Pulmonary artery endothelial cell (primary cell): ENCODE data around the gene METTL17. TPM values are rescaled to one million over a fixed set of nuclear protein-coding genes. Genes with fewer than 3 reads are reported as not detected.
"Not testable (repeated sequence)": the region's sequence is repeated elsewhere in the genome, so short reads cannot be mapped to it uniquely, and the experiment has no call there.

Experiments used
- DNase-seq: peaks from one replicate; pipeline ENCODE4 v3.0.0-alpha.2; 2011; ENCODE audit warnings: low read depth, low spot score
- total RNA-seq: library from RNA; depleted of rRNA; stranded (reverse); fragments of >200 nt; gene quantifications from 2 replicates; pipeline ENCODE4 v1.2.3, GENCODE V29; 2014

Gene METTL17, protein sequence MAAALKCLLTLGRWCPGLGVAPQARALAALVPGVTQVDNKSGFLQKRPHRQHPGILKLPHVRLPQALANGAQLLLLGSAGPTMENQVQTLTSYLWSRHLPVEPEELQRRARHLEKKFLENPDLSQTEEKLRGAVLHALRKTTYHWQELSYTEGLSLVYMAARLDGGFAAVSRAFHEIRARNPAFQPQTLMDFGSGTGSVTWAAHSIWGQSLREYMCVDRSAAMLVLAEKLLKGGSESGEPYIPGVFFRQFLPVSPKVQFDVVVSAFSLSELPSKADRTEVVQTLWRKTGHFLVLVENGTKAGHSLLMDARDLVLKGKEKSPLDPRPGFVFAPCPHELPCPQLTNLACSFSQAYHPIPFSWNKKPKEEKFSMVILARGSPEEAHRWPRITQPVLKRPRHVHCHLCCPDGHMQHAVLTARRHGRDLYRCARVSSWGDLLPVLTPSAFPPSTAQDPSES
- 31.9 and 33.2 TPM in 2 replicates for total RNA-seq

DNA sequence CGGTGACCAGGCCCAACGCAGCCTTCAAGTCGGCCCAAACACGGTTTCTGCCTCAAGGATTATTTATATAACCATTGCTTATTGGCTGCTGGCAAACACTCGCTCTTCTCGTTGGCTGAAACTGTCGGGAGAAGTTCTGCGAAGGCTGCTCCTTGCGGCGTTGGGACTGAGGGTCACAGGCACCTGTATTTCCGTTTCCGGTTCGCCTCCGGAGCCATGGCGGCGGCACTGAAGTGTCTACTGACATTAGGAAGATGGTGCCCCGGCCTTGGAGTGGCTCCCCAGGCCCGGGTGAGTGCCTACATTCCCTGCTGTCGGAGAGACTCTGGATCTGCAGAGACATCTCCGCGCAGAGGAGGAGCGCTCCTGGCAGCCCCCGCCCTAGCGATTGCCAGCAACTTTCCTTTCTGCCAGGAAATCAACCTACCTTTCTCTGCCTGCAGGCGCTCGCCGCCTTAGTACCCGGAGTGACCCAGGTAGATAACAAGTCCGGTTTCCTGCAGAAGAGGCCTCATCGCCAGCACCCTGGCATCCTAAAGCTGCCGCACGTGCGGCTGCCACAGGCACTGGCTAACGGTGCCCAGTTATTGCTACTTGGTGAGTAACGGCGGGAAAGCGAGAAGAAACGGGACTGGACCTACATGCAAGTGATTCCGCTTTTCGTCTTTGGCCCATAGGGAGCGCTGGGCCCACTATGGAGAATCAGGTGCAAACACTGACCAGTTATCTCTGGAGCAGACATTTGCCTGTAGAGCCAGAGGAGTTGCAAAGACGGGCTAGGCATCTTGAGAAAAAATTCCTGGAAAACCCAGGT, at the start of gene METTL17:
Gene METTL17 (plus strand): TSS at position 194 of the 814 bp plus-strand sequence. CDS start 23 bp downstream, at position 217.
- DNase-seq, result peak; percentile 83

DNA sequence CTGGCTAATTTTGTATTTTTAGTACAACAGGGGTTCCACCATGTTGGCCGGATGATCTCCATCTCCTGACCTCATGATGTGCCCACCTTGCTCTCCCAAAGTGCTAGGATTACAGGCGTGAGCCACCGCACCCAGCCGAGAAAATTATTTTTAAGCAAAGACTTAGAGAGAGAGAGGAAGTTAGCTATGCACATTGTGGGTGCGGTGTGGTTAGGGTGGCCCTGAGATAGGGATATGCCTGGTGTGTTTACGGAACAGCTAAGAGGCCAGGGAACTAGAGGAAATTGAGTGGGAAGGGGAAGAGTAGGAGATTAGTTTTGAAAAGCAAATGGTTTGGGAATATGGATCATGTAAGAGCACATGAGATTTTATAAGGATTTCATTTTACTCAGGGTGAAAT, 44.6 kb upstream of the METTL17 start:
- not testable (repeated sequence) for DNase-seq

DNA sequence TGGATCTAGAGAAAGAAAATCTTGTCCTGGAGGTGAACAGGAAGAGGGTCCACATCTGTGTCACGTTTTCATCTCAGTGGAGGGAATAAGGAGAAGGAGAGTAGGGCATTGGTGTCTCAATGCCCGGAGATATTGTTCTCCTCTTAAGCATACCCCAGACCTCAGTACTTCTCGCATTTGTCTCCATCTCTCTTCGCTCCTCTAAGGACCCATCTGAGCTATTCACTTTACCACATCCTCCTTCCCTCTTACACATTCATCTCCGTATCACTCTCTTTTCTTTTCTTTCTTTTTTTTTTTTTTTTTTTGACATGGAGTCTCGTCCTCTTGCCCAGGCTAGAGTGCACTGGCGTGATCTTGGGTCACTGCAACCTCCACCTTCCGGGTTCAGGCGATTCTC, 43.1 kb upstream of the METTL17 start:
- not testable (repeated sequence) for DNase-seq

DNA sequence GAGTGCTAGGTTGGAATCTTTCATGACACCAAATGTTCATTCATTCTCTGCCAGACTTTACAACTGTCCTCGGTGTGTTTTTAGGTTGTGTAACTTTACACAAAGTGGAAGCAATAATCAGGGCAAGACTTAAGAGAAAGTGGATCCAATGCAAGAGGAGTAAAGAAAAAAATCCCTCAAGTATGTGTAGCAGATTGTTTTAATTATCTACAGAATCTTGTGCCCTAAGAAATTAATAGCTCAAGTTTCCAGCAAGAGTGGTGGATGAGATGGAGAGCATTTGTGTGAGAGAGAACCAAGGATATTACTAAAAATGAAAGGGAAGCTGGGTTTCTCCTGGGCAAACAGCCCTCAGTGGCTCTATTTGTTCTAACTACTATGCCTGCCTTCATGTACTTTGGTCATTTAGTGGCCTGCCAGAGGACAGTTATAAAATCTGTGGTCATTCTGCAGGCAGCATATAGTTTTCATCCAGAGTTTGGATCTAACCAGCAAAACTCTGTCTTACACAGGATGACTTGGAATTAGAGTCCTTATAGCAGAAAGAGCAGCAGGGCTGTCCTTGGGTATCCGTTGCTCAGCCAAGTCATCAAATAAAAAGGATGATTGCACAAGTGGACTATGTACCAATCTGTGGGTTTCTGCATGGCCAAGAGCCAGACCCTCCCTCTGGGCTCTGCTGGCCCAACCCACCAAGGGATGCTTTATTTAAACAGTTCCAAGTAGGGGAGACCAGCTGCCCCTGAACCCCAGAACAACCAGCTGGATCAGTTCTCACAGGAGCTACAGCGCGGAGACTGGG, 34.8 kb upstream of the METTL17 start, which contains the start of gene RNASE2:
Gene RNASE2 (plus strand): TSS at position 752 of the 802 bp plus-strand sequence. CDS start 285 bp downstream, outside the sequence.
- not testable (repeated sequence) for DNase-seq

DNA sequence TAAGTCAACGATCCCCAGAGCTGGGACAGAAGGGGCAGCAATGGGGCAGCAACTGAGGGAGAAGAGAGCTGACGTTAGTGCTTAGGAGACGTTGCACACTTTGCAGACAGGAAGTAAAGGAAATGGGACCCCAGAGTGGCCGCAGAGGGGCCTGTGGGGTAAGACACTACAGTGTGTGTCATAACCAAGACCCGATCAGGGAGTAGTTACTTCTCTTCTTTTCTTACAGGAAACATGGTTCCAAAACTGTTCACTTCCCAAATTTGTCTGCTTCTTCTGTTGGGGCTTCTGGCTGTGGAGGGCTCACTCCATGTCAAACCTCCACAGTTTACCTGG, 34.3 kb upstream of the METTL17 start:
- not testable (repeated sequence) for DNase-seq

DNA sequence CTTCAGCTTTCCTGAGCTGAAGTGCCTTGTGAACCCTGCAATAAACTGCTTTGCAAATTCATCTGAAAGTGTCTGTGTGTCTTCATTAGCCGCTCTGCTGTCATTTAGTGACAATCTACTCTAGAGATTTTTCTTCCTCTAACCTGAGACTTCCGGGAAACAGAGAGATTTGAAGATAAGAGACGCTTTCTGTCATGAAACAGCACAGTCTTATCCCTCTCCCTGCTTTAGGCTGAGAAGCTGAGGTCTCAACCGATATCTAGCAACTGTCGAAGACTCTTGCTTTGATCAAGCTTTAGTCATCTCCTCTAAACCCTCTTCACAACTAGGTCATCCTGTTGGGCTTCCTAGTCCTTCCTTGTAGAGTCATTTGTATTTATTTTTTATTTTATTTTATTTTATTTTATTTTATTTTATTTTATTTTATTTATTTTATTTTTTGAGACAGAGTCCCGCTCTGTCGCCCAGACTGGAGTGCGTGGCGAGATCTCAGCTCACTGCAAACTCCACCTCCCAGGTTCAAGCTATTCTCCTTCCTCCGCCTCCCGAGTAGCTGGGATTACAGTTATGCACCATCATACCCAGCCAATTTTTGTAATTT, 33.3 kb upstream of the METTL17 start:
- DNase-seq, result no peak

DNA sequence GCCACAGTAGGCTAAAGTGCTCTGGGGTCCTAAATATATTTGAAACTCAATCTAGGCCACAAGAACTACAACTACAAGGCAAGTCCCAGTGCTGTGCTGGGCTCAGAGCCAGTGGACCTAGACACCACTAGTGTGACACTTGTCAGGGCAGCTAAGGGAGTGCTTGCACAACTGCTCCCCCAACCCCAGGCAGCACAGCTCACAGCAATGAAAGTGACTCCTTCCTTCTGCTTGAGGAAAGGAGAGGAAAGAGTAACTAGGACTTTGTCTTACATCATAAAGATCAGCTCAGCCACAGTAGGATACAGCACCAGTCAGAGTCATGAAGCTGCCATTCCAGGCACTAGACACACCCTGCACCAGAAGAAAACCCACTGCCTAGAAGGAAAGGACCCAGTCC, 30.8 kb upstream of the METTL17 start:
- DNase-seq, result not testable (repeated sequence)

DNA sequence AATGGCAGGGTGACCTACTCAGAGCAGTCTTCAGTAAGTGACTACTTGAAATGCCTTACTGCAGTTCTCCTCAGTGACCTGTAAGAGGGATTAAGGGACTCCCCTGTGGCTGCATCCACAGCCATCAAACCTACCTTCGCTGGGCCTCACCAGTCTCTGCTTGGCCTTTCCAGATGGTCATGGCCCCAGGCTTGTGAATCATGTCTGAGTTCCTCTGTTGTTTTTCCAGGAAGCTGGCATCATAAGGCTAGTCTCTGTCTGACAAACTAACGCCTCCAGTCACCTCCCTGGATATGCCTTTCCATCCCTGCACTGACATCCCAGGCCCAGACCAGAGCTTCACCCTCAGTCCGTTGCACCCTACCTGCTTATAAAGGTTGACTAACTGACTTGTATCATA, 20.4 kb upstream of the METTL17 start:
- DNase-seq, result no peak

DNA sequence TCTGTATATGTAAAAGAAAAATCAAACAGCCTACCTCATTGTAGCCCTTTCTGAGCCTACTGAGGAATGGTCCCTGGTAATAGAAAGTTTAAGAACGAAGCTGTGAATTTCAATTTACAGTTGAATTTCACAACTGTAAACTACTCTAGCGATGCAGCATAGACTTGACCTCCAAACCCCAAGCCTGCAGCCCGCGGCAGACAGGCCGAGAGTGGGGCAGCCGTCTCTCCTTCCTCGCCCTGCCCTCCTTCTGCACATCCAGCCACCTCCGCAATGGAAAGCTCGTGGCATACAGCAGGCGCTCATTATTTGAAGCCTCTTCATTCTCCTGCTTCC, 19.2 kb upstream of the METTL17 start:
- no peak for DNase-seq

DNA sequence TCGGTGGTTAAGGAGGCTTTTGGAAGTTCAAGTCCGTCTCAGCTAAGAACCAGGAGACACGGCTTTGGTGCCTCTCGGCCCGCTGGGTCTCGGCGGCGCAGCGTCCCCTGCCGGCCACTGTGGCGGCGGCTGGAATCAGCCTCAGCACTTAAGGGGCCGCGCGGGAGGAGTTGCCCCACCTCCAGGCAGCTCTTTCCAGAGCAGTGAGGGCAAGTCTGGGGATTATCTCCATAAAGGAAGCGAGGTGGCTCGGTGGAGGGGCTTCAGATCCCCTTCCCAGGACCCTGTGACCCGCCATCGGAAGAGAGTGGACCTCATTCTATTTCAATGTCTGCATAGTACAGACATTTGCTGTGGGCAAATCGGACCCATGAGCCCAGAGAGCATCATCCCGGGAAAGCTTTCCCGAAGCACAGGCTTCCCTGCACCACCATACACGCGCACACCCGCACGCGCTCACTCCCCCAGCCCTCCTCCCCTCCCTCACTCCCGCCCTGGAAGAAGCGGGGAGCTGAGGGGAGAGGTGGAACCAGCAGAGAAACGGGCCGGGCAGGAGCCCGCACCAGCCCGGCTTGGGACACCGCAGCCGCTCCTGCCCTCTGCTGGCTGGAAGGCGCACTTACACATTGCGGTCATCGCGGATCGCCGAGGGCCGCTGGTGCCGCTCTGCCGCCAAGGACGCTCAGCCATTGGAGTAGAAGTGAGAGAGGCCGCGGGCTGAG, 18.6 kb upstream of the METTL17 start:
- DNase-seq, result peak; percentile 53

DNA sequence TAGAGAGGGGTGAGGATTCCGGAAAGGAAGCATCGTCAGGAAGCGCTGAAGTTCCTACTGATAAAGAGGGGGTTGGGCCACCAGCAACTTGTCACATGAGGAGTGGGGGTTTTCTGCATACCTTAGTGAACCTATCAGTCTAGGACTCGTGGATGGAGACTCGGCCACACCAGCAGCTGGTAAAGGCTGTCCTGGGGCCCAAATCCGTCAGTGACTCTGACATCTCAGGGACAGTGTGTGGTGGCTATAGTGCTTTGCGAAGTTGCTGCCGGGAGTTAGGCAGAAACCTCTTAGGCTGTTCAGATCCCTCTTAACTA, 18.1 kb upstream of the METTL17 start:
- no peak for DNase-seq

DNA sequence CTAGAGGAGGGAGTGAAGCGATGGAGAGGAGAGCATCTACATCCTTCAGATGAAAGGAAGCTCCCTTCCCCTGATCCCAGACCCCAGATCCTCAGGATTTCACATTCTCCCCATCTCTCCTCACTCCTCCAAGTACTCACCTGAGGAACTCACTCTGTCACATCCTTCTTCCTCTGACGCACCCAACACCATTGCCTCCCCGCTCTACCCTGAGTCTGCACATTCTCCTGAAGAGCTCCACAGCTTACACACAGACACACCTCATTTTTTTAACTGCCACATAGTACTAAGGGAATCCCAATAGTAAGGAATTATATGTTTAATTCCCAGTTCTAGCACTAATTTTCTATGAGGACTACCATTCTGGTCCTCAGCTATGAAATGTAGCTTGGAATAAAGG, 16.3 kb upstream of the METTL17 start:
- no peak for DNase-seq

DNA sequence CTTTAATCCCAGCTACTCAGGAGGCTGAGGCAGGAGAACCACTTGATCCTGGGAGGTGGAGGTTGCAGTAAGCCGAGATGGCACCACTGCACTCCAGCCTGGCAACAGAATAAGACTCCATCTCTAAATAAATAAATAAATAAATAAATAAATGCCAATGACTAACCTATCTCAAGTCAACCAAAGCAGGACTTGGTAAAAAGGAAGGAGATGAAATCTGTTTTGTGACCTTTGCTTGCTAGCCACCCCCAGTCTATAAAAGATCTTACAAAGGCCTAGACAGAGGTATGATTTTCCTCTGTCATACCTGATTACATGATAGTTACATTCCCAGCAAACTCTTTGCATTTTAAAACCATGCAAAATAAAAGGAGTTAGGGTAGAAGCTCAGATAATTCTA, 13.5 kb upstream of the METTL17 start:
- DNase-seq, result peak; percentile 49

DNA sequence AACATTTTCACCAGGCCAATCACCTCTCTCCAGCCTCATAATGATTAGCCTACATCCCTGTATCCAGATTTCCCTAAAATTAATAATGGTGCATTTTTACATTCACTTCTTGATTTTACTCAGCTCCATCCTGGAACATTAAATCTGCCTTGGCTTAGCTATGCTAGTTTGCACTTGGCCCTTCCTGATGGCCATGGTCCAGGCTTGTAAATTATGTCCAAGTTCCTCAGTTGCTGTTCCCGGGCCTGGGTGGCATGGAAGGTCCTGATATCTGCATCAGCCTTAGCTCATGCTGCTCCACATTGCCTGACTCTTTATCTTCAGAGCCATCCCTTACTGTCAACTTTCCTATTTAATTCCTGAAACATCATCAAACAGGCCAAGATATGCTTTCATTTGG, 11.1 kb upstream of the METTL17 start:
- no peak for DNase-seq

DNA sequence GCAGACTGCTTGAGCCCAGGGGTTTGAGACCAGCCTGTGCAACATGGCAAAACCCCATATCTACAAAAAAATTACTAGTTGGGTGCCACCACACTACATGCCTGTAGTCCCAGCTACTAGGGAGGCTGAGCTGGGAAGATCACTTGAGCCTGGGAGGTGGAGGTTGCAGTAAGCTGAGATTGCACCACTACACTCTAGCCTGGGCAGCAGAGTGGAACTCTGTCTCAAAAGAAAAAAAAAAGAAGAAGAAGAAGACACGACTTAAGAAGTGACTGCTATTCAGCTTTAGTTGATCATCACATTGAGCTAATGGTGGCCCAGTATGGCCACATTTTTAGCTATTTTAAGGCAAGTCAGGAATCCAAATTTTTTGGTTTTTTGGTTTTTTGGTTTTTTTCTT, 8.9 kb upstream of the METTL17 start:
- no peak for DNase-seq

DNA sequence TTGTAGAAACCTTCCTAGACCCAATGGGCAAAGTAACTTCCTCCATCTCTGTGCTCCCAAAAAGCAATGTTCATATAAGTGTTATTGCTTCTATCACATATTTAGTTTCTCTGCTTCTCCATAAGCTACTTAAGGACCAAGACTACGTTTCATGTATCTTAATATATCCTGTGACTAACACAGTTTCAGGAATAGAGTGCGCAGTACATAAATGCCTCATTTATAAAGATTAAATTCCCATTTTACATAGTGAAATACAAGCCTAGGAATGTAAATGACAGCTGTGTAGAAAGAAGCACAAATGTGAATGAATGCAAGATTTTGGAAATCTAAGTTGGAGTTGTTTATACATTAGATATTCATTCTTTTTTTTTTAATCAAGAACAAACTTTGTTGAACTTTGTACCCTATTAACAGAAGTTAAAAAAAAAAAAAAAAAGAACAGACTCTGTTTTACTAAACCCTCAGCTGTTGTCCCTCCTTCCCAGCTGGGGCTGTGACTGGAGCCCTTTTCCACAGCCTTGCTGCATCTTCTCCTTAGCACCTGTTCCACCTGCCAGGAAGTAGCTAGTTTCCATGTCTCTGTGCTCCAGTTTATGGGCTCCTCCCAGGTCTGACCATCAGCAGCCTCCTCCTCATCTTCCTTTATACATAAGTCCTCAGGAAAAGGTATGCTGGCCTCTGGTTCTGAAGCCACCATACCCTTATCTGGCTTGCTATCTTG, 7.0 kb upstream of the METTL17 start:
- DNase-seq, result no peak

DNA sequence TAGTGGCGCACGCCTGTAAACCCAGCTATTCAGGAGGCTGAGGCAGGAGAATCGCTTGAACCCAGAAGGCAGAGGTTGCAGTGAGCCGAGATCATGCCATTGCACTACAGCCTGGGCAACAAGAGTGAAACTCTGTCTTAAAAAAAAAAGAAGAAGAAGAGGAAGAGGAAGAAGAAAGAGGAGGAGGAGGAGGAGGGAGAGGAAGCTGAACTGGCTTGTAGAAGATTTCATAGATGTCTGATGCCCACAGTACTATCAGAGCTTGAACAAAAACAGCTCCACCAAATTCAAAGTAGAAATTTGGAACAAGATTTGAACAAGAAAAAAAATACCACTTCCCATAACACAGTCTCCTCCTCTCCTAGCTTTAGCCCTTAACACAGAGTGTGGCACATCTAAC, 4.1 kb upstream of the METTL17 start:
- not testable (repeated sequence) for DNase-seq

DNA sequence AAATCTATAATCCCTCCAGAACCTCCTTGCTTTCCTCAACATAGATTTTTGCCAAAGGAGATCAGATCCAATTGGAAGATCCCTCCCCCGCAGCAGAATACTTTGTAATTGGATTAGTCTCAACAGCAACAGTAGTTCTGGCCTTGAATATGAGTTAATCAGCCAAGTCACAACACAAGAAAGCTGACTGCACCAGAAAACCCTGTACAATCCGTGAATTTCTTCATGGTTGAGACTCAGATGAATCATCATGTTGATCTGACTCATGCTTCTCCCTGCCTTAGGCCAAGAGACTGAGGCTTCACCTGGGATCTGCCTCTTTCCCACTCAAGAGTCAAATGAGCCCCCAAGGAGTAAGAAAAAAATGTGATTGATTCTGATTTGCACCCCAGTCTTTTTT, 3.0 kb upstream of the METTL17 start:
- DNase-seq, result peak; percentile 44

DNA sequence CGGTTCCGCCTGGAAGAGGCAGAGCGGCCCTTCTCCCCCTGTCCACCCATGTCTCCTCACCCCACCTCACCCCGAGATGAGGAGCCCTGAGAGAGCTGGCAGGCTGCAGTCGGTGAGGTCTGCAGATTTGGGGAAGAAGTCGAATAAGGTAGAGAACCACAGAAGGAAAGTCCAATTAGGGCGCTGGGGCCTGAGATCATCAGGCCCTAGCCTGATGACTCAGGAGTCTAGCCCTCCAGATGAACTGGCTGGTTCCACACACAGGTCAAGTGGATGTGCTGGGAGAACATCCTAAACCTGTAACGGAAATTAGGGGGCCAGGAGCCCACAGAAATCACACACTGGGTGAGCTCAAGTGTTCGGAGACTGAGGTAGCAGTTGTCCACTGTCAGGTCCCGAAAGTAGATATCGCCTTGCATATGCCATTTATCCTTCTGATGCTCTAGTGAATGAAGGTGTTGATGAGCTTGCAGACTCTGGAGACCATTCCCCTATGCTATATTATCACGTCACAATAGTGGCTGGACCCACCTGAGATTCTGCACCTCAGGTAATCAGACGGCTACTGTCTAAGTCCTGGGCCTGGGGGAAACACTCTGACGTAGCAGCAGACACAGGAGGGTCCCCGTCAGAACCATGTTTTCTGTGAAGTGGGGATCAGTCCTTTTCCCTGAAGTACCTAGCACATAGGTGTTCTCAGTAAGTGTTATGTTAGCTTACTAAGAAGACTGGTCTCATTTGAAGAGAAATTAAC, 886 bp upstream of the METTL17 start:
- DNase-seq, result no peak

DNA sequence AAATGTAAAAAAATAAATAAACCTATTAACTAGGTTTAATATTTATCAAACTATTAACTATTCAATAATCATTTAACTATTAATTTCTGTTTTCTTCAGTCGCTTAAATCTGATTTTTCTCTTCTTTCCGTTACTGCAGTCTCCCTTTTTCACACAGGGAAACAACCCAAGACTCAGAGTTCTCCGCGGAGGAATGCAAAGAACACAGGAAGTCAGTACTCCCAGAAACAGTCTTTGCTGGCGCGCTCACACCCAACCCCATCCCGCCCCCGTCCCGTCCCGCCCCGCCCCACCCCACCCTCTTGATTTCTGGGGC, 351 bp upstream of the METTL17 start:
- DNase-seq, result no peak
